ENCODE data around the gene CHCHD2. TPM values are rescaled to one million over a fixed set of nuclear protein-coding genes. Genes with fewer than 3 reads are reported as not detected.

CHCHD2 gene
- total RNA-seq = 358 and 559 TPM in 2 replicates

GRCh38 chr7:56106108-56107073, at the start of gene CHCHD2:
Gene CHCHD2, minus strand, starts transcription at chr7:56106476. Its CDS starts 63 bp downstream, at chr7:56106413.

GRCh38 chr7:56115852-56116538, 9.7 kb upstream of the CHCHD2 start, which contains the start of gene NUPR2:
Gene NUPR2, minus strand, starts transcription at chr7:56116417. Its CDS starts 103 bp downstream, at chr7:56116314.

GRCh38 chr7:56092789-56093531, 13.3 kb downstream of the CHCHD2 start, which contains the start of gene PHKG1:
Gene PHKG1, minus strand, starts transcription at chr7:56092952. Its CDS starts 4,011 bp downstream, at chr7:56088941.

GRCh38 chr7:56063882-56064625, 42.2 kb downstream of the CHCHD2 start, which contains the start of gene SUMF2:
Gene SUMF2, plus strand, starts transcription at chr7:56064286. Its CDS starts 26 bp downstream, at chr7:56064312.

Other genes with a start within 250 kb of the CHCHD2 start
- not detected in 2 replicates for gene SEPTIN14, start 243.7 kb downstream of the CHCHD2 start, total RNA-seq
- 1.9 and 2.4 TPM in 2 replicates for gene ZNF713, start 219.0 kb downstream of the CHCHD2 start, total RNA-seq
- gene MRPS17, start 154.6 kb downstream of the CHCHD2 start, total RNA-seq = 23.7 and 33.3 TPM in 2 replicates
- 35.6 and 41.6 TPM in 2 replicates for gene NIPSNAP2, start 141.9 kb downstream of the CHCHD2 start, total RNA-seq
- 49.0 and 110 TPM in 2 replicates for gene PSPH, start 55.0 kb downstream of the CHCHD2 start, total RNA-seq
- 322 and 375 TPM in 2 replicates for gene CCT6A, start 54.7 kb downstream of the CHCHD2 start, total RNA-seq
- gene SUMF2, start 42.2 kb downstream of the CHCHD2 start, total RNA-seq = 160 and 166 TPM in 2 replicates
- gene PHKG1, start 13.5 kb downstream of the CHCHD2 start, total RNA-seq = not detected in 2 replicates
- gene NUPR2, start 9.9 kb upstream of the CHCHD2 start, total RNA-seq = not detected in 2 replicates

Data from epithelial cell of umbilical artery (primary cell).